GM12878 (cell line): Measurements from ENCODE around the gene ZNF547. TPM values are rescaled to one million over a fixed set of nuclear protein-coding genes. Genes with fewer than 3 reads are reported as not detected.

Experiments used
- ATAC-seq: fragments of 200-7000 bp; cut with Tn5 transposase; 3 replicates; pipeline ENCODE4 v1.9.1; 2020; ENCODE audit warnings: mild to moderate bottlenecking, moderate library complexity
- BruUV-seq: library from RNA; stranded (reverse); fragments of 400-500 nt; replicated peaks from 2 replicates; lab custom pipeline; 2021; lab: Mats Ljungman, UMichigan
- CTCF ChIA-PET: fragments of 300-600 bp; sonication (Branson Sonifier 250); formaldehyde crosslinking; extraction: SDS; loops from one replicate; lab custom pipeline; 2021; ENCODE audit warnings: inconsistent platforms; lab: Yijun Ruan, JAX
- POLR2A ChIA-PET: fragments of 350-600 bp; formaldehyde crosslinking; extraction: SDS; loops from one replicate; lab custom pipeline; 2021; ENCODE audit warnings: inconsistent platforms; lab: Charles Lee
- RAD21 ChIA-PET: fragments of 300-600 bp; sonication (Branson Sonifier 250); formaldehyde crosslinking; loops from one replicate; lab custom pipeline; 2023; ENCODE audit warnings: antibody characterized with exemption; ENCODE audit not compliant: unreplicated experiment; lab: Charles Lee
- SMC1A ChIA-PET: fragments of 300-600 bp; sonication (Branson Sonifier 250); formaldehyde crosslinking; loops from one replicate; lab custom pipeline; 2023; ENCODE audit not compliant: unreplicated experiment, uncharacterized antibody; lab: Charles Lee
- DNase-seq: peaks from one replicate; pipeline ENCODE4 v3.0.0-alpha.2; 2011; ENCODE audit warnings: low read depth, low spot score
- FAIRE-seq: peaks from 3 replicates; lab custom pipeline; 2011; peaks lifted over from hg19 to GRCh38; lab: Jason Lieb, UNC
- H2AFZ ChIP-seq: 2 replicates; pipeline ENCODE4 v1.6.0; 2011; ENCODE audit warnings: low read depth, low read length, control low read depth; ENCODE audit not compliant: control insufficient read depth
- H3K27ac ChIP-seq: 2 replicates; pipeline ENCODE4 v1.5.1; 2011; ENCODE audit warnings: control low read depth; ENCODE audit not compliant: control insufficient read depth, insufficient read depth
- H3K27me3 ChIP-seq, 2 experiments: replicated peaks in 1 of 2; 2 replicates each; pipeline versions ENCODE4 v1.6.0 to v1.6.1; 2011; ENCODE audit warnings: low read length in 1 of 2; ENCODE audit not compliant: control insufficient read depth in 2 of 2, insufficient read depth in 2 of 2
- H3K36me3 ChIP-seq, 2 experiments: 2 replicates each; pipeline ENCODE4 v1.5.1; 2011; ENCODE audit warnings: low read length in 1 of 2; ENCODE audit not compliant: control insufficient read depth in 2 of 2, insufficient read depth in 2 of 2
- H3K4me1 ChIP-seq: 2 replicates; pipeline ENCODE4 v1.6.1; 2011; ENCODE audit warnings: mild to moderate bottlenecking, low read length, moderate library complexity, mixed read lengths; ENCODE audit not compliant: control insufficient read depth, insufficient read depth
- H3K4me2 ChIP-seq: 2 replicates; pipeline ENCODE4 v1.6.0; 2011; ENCODE audit warnings: control low read depth; ENCODE audit not compliant: control insufficient read depth, insufficient read depth
- H3K4me3 ChIP-seq: fragments of 200-600 bp; sonication (generic); 2 replicates; pipeline ENCODE4 v1.5.1; 2016
- H3K79me2 ChIP-seq: 2 replicates; pipeline ENCODE4 v1.6.0; 2011; ENCODE audit warnings: low read length; ENCODE audit not compliant: control insufficient read depth, insufficient read depth
- H3K9ac ChIP-seq: 2 replicates; pipeline ENCODE4 v1.8.0; 2011; ENCODE audit warnings: low read length, control low read depth, mixed read lengths; ENCODE audit not compliant: control insufficient read depth, insufficient read depth
- H3K9me3 ChIP-seq: replicated peaks from 3 replicates; pipeline ENCODE4 v1.5.1; 2011; ENCODE audit warnings: mild to moderate bottlenecking, low read length; ENCODE audit not compliant: control insufficient read depth, insufficient read depth
- H4K20me1 ChIP-seq: 2 replicates; pipeline ENCODE4 v1.6.0; 2011; ENCODE audit not compliant: control insufficient read depth, insufficient read depth
- CHD4 ChIP-seq: fragments of 200-600 bp; sonication (generic); IDR thresholded peaks from 2 replicates; pipeline ENCODE4 v1.6.1; 2016; ENCODE audit warnings: mild to moderate bottlenecking
- EP300 ChIP-seq, 2 experiments: fragments of 150-350 bp in 1 of 2; IDR thresholded peaks; 2 replicates each; pipeline ENCODE4 v1.6.1; 2011 to 2012; ENCODE audit warnings: low read depth in 2 of 2, low read length in 2 of 2, borderline replicate concordance in 1 of 2, improper control_type of control experiment in 1 of 2, inconsistent platforms in 1 of 2; ENCODE audit not compliant: control insufficient read depth in 1 of 2
- HDAC6 ChIP-seq: fragments of 200-600 bp; sonication (generic); IDR thresholded peaks from one replicate; pipeline ENCODE4 v1.8.0; 2017; ENCODE audit warnings: antibody characterized with exemption; ENCODE audit not compliant: unreplicated experiment
- MEF2A ChIP-seq: IDR thresholded peaks from 2 replicates; pipeline ENCODE4 v1.6.1; 2011; ENCODE audit warnings: low read depth, mild to moderate bottlenecking, low read length, moderate library complexity; ENCODE audit not compliant: insufficient read depth
- MYC ChIP-seq: IDR thresholded peaks from 2 replicates; pipeline ENCODE4 v1.6.1; 2011; ENCODE audit warnings: mild to moderate bottlenecking, low read length, moderate library complexity, inconsistent platforms; ENCODE audit not compliant: insufficient read depth, insufficient replicate concordance, insufficient read length, severe bottlenecking
- NFYA ChIP-seq: IDR thresholded peaks from 2 replicates; pipeline ENCODE4 v1.6.1; 2011; ENCODE audit warnings: low read depth, mild to moderate bottlenecking, low read length, improper control_type of control experiment, borderline replicate concordance
- SP1 ChIP-seq: IDR thresholded peaks from one replicate; pipeline ENCODE4 v1.6.1; 2011; ENCODE audit warnings: low read depth, low read length
- SPI1 ChIP-seq: IDR thresholded peaks from 2 replicates; pipeline ENCODE4 v1.6.1; 2011; ENCODE audit warnings: low read depth, mild to moderate bottlenecking, low read length, moderate library complexity, borderline replicate concordance; ENCODE audit not compliant: insufficient read depth
- ZNF217 ChIP-seq: fragments of 450-650 bp; IDR thresholded peaks from 2 replicates; pipeline ENCODE4 v1.6.1; 2017; ENCODE audit warnings: antibody characterized with exemption, mild to moderate bottlenecking
- WGBS: methylation state at CpG from one replicate; pipeline ENCODE4 v1.1.6; 2016; ENCODE audit warnings: low lambda C conversion rate; ENCODE audit not compliant: insufficient replicate concordance, insufficient coverage; ENCODE audit errors: missing lambda C conversion rate; 5-methylcytosine and 5-hydroxymethylcytosine counted together
- in situ Hi-C: fragments of 300-500 bp; cut with MboI; formaldehyde crosslinking; loops from 9 replicates; pipeline ENCODE4 v1.14.3; 2018; ENCODE audit warnings: mixed read lengths
- intact Hi-C: fragments of 100-400 bp; cut with micrococcal nuclease; formaldehyde crosslinking; loops from one replicate; pipeline ENCODE4 v1.14.2; 2022; ENCODE audit not compliant: unreplicated experiment
- polyA plus RNA-seq, 11 experiments: library from polyadenylated mRNA; depleted of rRNA in 4 of 11; unstranded in 6 of 11; stranded (reverse) in 5 of 11; fragments of >200 nt; fragmentation: Nextera tagmentation in 4 of 11; fragmentation: Illumina TruSeq in 1 of 11; extraction: Ambion mirVana in 4 of 11; extraction: Trizol in 1 of 11; gene quantifications; 1 replicate in 1 of 11; 2 replicates in 10 of 11; pipeline versions ENCODE4 v1.2.1 to v1.2.3, GENCODE V29; 2011 to 2016; ENCODE audit warnings: inconsistent platforms in 2 of 11, missing spikeins in 2 of 11, low read depth in 1 of 11
- total RNA-seq, 4 experiments: library from RNA; depleted of rRNA in 3 of 4; stranded (reverse); fragments of >200 nt in 3 of 4; fragmentation: Illumina TruSeq in 1 of 4; extraction: Trizol in 1 of 4; gene quantifications; 2 replicates each; pipeline versions ENCODE4 v1.2.1 to v1.2.3, GENCODE V29; 2013 to 2021
- TF ChIP-seq, protein P1 (sequence below): fragments of 450-650 bp; formaldehyde crosslinking; IDR thresholded peaks from 2 replicates; pipeline ENCODE4 v1.4.0; 2022; ENCODE audit warnings: mild to moderate bottlenecking, moderate library complexity

Gene ZNF547
- total and polyA plus RNA-seq, 10 of the 15 experiments (the other 5 are each of a cell fraction or from before 2014, with no cell fraction given) = 2.3 to 6.0 (median 3.3) TPM

DNA sequence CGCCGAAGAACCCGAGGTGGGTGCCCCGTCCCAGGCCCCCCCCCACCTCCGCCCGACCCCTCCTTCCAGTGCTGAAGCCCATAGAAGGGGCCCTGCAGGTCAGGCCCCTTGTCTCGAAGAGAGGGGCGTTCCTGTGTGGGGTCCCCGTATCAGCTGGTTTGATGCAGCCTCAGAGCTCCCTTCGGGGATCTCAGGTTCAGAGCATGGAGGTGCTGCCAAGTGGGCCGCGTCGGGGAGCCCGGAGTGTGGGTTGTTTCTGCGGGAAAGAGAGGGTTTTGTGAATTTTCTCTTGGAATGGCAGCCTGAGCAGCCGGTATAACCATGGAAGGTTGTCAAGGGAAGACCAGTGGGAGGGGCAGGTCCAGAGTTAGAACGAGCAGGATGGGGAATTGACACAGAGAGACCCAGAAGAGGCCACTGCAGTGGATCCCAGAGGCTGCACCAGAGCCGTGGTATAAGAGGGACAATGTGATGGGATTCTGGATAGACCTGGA, 384 bp downstream of the ZNF547 start (continued):
- no peak for TF ChIP-seq EP300 (IDR thresholded peaks at IDR 0.05; ENCODE audit: borderline replicate concordance in 1 of 2, control insufficient read depth in 1 of 2, low read depth in 2 of 2, low read length in 2 of 2)
- TF ChIP-seq HDAC6 = no peak
- no peak for TF ChIP-seq MYC
- TF ChIP-seq, protein P1, sequence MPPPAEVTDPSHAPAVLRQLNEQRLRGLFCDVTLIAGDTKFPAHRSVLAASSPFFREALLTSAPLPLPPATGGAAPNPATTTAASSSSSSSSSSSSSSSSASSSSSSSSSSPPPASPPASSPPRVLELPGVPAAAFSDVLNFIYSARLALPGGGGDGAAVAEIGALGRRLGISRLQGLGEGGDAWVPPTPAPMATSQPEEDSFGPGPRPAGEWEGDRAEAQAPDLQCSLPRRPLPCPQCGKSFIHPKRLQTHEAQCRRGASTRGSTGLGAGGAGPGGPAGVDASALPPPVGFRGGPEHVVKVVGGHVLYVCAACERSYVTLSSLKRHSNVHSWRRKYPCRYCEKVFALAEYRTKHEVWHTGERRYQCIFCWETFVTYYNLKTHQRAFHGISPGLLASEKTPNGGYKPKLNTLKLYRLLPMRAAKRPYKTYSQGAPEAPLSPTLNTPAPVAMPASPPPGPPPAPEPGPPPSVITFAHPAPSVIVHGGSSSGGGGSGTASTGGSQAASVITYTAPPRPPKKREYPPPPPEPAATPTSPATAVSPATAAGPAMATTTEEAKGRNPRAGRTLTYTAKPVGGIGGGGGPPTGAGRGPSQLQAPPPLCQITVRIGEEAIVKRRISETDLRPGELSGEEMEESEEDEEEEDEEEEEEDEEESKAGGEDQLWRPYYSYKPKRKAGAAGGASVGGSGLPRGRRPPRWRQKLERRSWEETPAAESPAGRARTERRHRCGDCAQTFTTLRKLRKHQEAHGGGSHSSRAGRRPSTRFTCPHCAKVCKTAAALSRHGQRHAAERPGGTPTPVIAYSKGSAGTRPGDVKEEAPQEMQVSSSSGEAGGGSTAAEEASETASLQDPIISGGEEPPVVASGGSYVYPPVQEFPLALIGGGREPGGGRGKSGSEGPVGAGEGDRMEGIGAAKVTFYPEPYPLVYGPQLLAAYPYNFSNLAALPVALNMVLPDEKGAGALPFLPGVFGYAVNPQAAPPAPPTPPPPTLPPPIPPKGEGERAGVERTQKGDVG (CRISPR knock-in tag) = no peak
- TF ChIP-seq, all 136 proteins: peak for 0

DNA sequence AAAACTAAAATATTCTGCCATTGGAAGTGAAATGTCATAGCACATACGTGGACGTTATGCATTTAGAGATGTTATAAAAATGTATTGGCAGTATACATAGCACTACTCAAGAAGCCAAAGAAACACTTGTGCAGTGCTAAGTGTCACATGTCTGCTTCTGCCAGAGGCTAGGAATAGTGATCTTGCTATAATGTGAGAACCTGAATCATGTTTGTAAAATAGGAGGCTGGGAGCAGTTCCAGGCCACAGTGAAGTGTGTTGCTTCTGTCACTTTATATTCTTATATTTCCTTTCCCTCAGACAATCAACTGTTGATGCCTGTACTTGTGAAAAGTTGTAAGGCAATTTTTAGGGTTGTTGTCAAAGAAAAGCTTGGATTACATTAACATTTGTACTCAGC, 3.4 kb downstream of the ZNF547 start:
- Histone ChIP-seq H3K4me3 (no peak overlapping the region), H3K27ac (no peak overlapping the region), H3K4me1 (no peaks in the 10 kb centered on the region), H4K20me1 (no peaks in the 10 kb centered on the region), H3K27me3 (no peaks in the 10 kb centered on the region), H2AFZ (no peak overlapping the region), H3K4me2 (no peak overlapping the region), H3K36me3 (no peaks in the 10 kb centered on the region; a peak in 1 of 4 replicates), H3K79me2 (peaks cover 5% of the 10 kb centered on the region), H3K9me3 (no peaks in the 10 kb centered on the region; the same call in 2 of the 3 replicates), H3K9ac (no peak overlapping the region)
- no peak for TF ChIP-seq SPI1
- no peak for TF ChIP-seq NFYA
- no peak for TF ChIP-seq CHD4
- TF ChIP-seq MEF2A = no peak
- TF ChIP-seq ZNF217 = no peak
- TF ChIP-seq SP1 = no peak
- no TSS peak for BruUV-seq
- RAD21 ChIA-PET = interaction anchor here (0.6 kb wide), 1 partner anchor 230 kb away, joined by 4 read pairs; no protein-coding TSS in a partner anchor
- CTCF ChIA-PET = no interaction called here
- intact Hi-C loops (no loop called here), in situ Hi-C loops (no loop called here)
- 95% methylated on average over 2 of the region's 2 CpGs for WGBS
- SMC1A ChIA-PET = no interaction called here
- FAIRE-seq = no peak
- POLR2A ChIA-PET = interaction anchor here (0.6 kb wide), 2 partner anchors 23 to 29 kb away, joined by 5 to 6 read pairs; partner anchors contain the start of gene ZNF548
- ATAC-seq = no peak
- DNase-seq = no peak
